HepG2 (cell line): ENCODE results near the gene MARS1. TPM values are rescaled to one million over a fixed set of nuclear protein-coding genes. Genes with fewer than 3 reads are reported as not detected.

ENCODE experiments used
- ADNP ChIP-seq: sonication (generic); formaldehyde crosslinking; IDR thresholded peaks from 2 replicates; pipeline ENCODE4 v1.4.0; 2020; ENCODE audit warnings: missing genetic modification reagents
- FOXK1 ChIP-seq: sonication (generic); formaldehyde crosslinking; IDR thresholded peaks from 2 replicates; pipeline ENCODE4 v1.4.0; 2020; ENCODE audit warnings: low read depth, missing genetic modification reagents, borderline replicate concordance
- HNRNPLL ChIP-seq: fragments of 200-400 bp; formaldehyde crosslinking; IDR thresholded peaks from 2 replicates; pipeline ENCODE4 v1.6.1; 2017; ENCODE audit warnings: mild to moderate bottlenecking, low read depth, low read length; ENCODE audit not compliant: poor library complexity, severe bottlenecking
- JUN ChIP-seq: sonication (generic); formaldehyde crosslinking; IDR thresholded peaks from 2 replicates; pipeline ENCODE4 v1.4.0; 2020; ENCODE audit warnings: mild to moderate bottlenecking, missing genetic modification reagents
- NR0B2 ChIP-seq: sonication (generic); formaldehyde crosslinking; IDR thresholded peaks from 2 replicates; pipeline ENCODE4 v1.4.0; 2020; ENCODE audit warnings: mild to moderate bottlenecking, missing genetic modification reagents
- PHB2 ChIP-seq: fragments of 450-650 bp; IDR thresholded peaks from 2 replicates; pipeline ENCODE4 v1.6.1; 2018; ENCODE audit not compliant: partially characterized antibody
- POLR2A ChIP-seq, 2 experiments: IDR thresholded peaks; 2 replicates each; pipeline ENCODE4 v1.6.1; 2011; ENCODE audit warnings: low read depth in 2 of 2, low read length in 2 of 2, mild to moderate bottlenecking in 1 of 2, moderate library complexity in 1 of 2; ENCODE audit not compliant: insufficient read depth in 1 of 2
- SOX5 ChIP-seq: IDR thresholded peaks from 2 replicates; pipeline ENCODE4 v1.6.1; 2016; ENCODE audit warnings: borderline replicate concordance
- U2AF1 ChIP-seq: fragments of 200-400 bp; formaldehyde crosslinking; optimal IDR thresholded peaks from 2 replicates; pipeline ENCODE3; 2017; ENCODE audit warnings: mild to moderate bottlenecking, low read depth, low read length
- ZBTB37 ChIP-seq: sonication (generic); formaldehyde crosslinking; IDR thresholded peaks from 2 replicates; pipeline ENCODE4 v1.4.0; 2020; ENCODE audit warnings: mild to moderate bottlenecking, missing genetic modification reagents
- ZKSCAN8 ChIP-seq: IDR thresholded peaks from 2 replicates; pipeline ENCODE4 v1.6.1; 2016; ENCODE audit warnings: borderline replicate concordance, missing genetic modification reagents, missing compliant biosample characterization
- ZNF225 ChIP-seq: sonication (generic); formaldehyde crosslinking; IDR thresholded peaks from 2 replicates; pipeline ENCODE4 v1.4.0; 2020; ENCODE audit warnings: mild to moderate bottlenecking, missing genetic modification reagents
- ZNF326 ChIP-seq: sonication (generic); formaldehyde crosslinking; IDR thresholded peaks from 2 replicates; pipeline ENCODE4 v1.4.0; 2020; ENCODE audit warnings: missing genetic modification reagents, borderline replicate concordance
- ZNF382 ChIP-seq: sonication (generic); formaldehyde crosslinking; IDR thresholded peaks from 2 replicates; pipeline ENCODE4 v1.5.0; 2020; ENCODE audit warnings: missing genetic modification reagents, mild to moderate bottlenecking, borderline replicate concordance
- ZNF609 ChIP-seq: sonication (generic); formaldehyde crosslinking; IDR thresholded peaks from 2 replicates; pipeline ENCODE4 v1.4.0; 2020; ENCODE audit warnings: mild to moderate bottlenecking, missing genetic modification reagents, borderline replicate concordance
- ZNF615 ChIP-seq: sonication (generic); formaldehyde crosslinking; IDR thresholded peaks from 2 replicates; pipeline ENCODE4 v1.5.0; 2020; ENCODE audit warnings: mild to moderate bottlenecking, missing genetic modification reagents, borderline replicate concordance
- ZSCAN5A ChIP-seq: sonication (generic); formaldehyde crosslinking; IDR thresholded peaks from 2 replicates; pipeline ENCODE4 v1.8.0; 2022; ENCODE audit warnings: mild to moderate bottlenecking, missing genetic modification reagents, borderline replicate concordance
- polyA plus RNA-seq, 8 experiments: library from polyadenylated mRNA; depleted of rRNA in 3 of 8; stranded (reverse) in 7 of 8; unstranded in 1 of 8; fragments of >200 nt; fragmentation: Illumina TruSeq in 4 of 8; extraction: Trizol in 4 of 8; gene quantifications; 2 replicates each; pipeline versions ENCODE4 v1.2.1 to v1.2.3, GENCODE V29; 2011 to 2016; ENCODE audit warnings: low read depth in 4 of 8, missing spikeins in 1 of 8, mixed read lengths in 1 of 8; ENCODE audit not compliant: insufficient read depth in 1 of 8
- total RNA-seq, 5 experiments: library from RNA; depleted of rRNA; stranded (reverse); fragments of >200 nt; fragmentation: Illumina TruSeq; extraction: Trizol; gene quantifications; 2 replicates each; pipeline ENCODE4 v1.2.3, GENCODE V29; 2016; ENCODE audit warnings: low read depth in 1 of 5
- TF ChIP-seq, protein P1 (sequence below): IDR thresholded peaks from 2 replicates; pipeline ENCODE4 v1.6.1; 2016; ENCODE audit warnings: missing genetic modification reagents, missing compliant biosample characterization
- TF ChIP-seq, protein P2 (sequence below): sonication (generic); formaldehyde crosslinking; IDR thresholded peaks from 2 replicates; pipeline ENCODE4 v1.4.0; 2020; ENCODE audit warnings: mild to moderate bottlenecking, missing genetic modification reagents, borderline replicate concordance

The MARS1 gene
- total and polyA plus RNA-seq, 2 of the 13 experiments (the other 11 are each of a cell fraction or from before 2014, with no cell fraction given), result 115 to 181 TPM

- TF ChIP-seq, protein P1, sequence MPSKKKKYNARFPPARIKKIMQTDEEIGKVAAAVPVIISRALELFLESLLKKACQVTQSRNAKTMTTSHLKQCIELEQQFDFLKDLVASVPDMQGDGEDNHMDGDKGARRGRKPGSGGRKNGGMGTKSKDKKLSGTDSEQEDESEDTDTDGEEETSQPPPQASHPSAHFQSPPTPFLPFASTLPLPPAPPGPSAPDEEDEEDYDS (CRISPR knock-in tag), result no peak
- TF ChIP-seq HNRNPLL (no peak), U2AF1 (no peak), ZSCAN5A (CRISPR knock-in tag) (no peak), ADNP (no peak), POLR2A (IDR thresholded peaks at IDR 0.05; ENCODE audit: insufficient read depth in 1 of 2, low read depth in 2 of 2, low read length in 2 of 2) (peak in 1 of 2 experiments; percentile 31; a peak in 1 of 4 replicates), SOX5 (CRISPR knock-in tag) (no peak), ZBTB37 (CRISPR knock-in tag) (no peak), ZNF615 (CRISPR knock-in tag) (no peak), ZKSCAN8 (no peak), ZNF326 (CRISPR knock-in tag) (no peak), JUN (CRISPR knock-in tag) (no peak), FOXK1 (no peak), ZNF609 (CRISPR knock-in tag) (no peak), NR0B2 (CRISPR knock-in tag) (0 out of 2 replicates have a peak, but pooled peaks have one; percentile 41), ZNF225 (CRISPR knock-in tag) (no peak), ZNF382 (no peak), PHB2 (no peak)
- TF ChIP-seq, protein P2, sequence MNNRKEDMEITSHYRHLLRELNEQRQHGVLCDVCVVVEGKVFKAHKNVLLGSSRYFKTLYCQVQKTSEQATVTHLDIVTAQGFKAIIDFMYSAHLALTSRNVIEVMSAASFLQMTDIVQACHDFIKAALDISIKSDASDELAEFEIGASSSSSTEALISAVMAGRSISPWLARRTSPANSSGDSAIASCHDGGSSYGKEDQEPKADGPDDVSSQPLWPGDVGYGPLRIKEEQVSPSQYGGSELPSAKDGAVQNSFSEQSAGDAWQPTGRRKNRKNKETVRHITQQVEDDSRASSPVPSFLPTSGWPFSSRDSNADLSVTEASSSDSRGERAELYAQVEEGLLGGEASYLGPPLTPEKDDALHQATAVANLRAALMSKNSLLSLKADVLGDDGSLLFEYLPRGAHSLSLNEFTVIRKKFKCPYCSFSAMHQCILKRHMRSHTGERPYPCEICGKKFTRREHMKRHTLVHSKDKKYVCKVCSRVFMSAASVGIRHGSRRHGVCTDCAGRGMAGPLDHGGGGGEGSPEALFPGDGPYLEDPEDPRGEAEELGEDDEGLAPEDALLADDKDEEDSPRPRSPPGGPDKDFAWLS, result no peak
Measured at GRCh38 chr12:57545809-57546437, 58.1 kb downstream of the MARS1 start (continued).
